OCI-LY3 (cell line): Measurements from ENCODE around the gene CD300LF.
A peak's percentile ranks its signal among the peaks of the same experiment; 100 is the strongest.

Experiments
- H2AFZ ChIP-seq: fragments of 200-600, 300-600 bp; shearing (Covaris generic); 2 replicates; pipeline ENCODE4 v1.6.0; 2014; ENCODE audit warnings: antibody characterized with exemption, low read depth, low read length
- H3K27ac ChIP-seq: fragments of 200-600, 300-600 bp; sonication (generic); 2 replicates; pipeline ENCODE4 v1.5.1; 2014; ENCODE audit warnings: mild to moderate bottlenecking, low read length, moderate library complexity, mixed read lengths
- H3K27me3 ChIP-seq: fragments of 200-600, 300-600 bp; sonication (generic); 2 replicates; pipeline ENCODE4 v1.6.1; 2014; ENCODE audit warnings: low read depth, low read length, mixed read lengths
- H3K36me3 ChIP-seq: fragments of 200-600, 300-600 bp; sonication (generic); replicated peaks from 2 replicates; pipeline ENCODE3; 2014; ENCODE audit warnings: low read depth, low read length, mixed read lengths
- H3K4me1 ChIP-seq: fragments of 300-600, 200-600 bp; sonication (generic); 2 replicates; pipeline ENCODE4 v1.6.1; 2014; ENCODE audit warnings: low read length, mixed read lengths
- H3K4me2 ChIP-seq: fragments of 200-600, 300-600 bp; sonication (generic); 2 replicates; pipeline ENCODE4 v1.6.1; 2014; ENCODE audit warnings: low read length, mixed read lengths
- H3K4me3 ChIP-seq: fragments of 300-600, 200-600 bp; sonication (generic); 2 replicates; pipeline ENCODE4 v1.5.1; 2014; ENCODE audit warnings: antibody characterized with exemption, mild to moderate bottlenecking, low read length, moderate library complexity
- H3K79me2 ChIP-seq: fragments of 300-600, 200-600 bp; shearing (Covaris generic); 2 replicates; pipeline ENCODE4 v1.6.1; 2014; ENCODE audit warnings: mild to moderate bottlenecking, low read length, mixed read lengths
- H3K9ac ChIP-seq: fragments of 300-600, 200-600 bp; shearing (Covaris generic); 2 replicates; pipeline ENCODE4 v1.6.0; 2014; ENCODE audit warnings: mild to moderate bottlenecking, low read length, moderate library complexity
- H3K9me3 ChIP-seq: fragments of 200-600, 300-600 bp; shearing (Covaris generic); 2 replicates; pipeline ENCODE4 v1.6.1; 2014; ENCODE audit warnings: low read length, mixed read lengths; ENCODE audit not compliant: insufficient read depth
- H4K20me1 ChIP-seq: fragments of 200-600, 300-600 bp; sonication (generic); 2 replicates; pipeline ENCODE4 v1.6.1; 2016; ENCODE audit warnings: low read length, mixed read lengths; ENCODE audit not compliant: insufficient read depth
- EZH2phosphoT487 ChIP-seq: fragments of 200-600 bp; shearing (Covaris generic); IDR thresholded peaks from 2 replicates; pipeline ENCODE4 v1.6.1; 2018; ENCODE audit warnings: antibody characterized with exemption, mixed run types, low read depth
- TF ChIP-seq, protein P1 (sequence below): fragments of 200-600, 300-600 bp; sonication (generic); IDR thresholded peaks from 2 replicates; pipeline ENCODE4 v1.5.1; 2014; ENCODE audit warnings: antibody characterized with exemption, low read length, low read depth

The CD300LF gene

DNA sequence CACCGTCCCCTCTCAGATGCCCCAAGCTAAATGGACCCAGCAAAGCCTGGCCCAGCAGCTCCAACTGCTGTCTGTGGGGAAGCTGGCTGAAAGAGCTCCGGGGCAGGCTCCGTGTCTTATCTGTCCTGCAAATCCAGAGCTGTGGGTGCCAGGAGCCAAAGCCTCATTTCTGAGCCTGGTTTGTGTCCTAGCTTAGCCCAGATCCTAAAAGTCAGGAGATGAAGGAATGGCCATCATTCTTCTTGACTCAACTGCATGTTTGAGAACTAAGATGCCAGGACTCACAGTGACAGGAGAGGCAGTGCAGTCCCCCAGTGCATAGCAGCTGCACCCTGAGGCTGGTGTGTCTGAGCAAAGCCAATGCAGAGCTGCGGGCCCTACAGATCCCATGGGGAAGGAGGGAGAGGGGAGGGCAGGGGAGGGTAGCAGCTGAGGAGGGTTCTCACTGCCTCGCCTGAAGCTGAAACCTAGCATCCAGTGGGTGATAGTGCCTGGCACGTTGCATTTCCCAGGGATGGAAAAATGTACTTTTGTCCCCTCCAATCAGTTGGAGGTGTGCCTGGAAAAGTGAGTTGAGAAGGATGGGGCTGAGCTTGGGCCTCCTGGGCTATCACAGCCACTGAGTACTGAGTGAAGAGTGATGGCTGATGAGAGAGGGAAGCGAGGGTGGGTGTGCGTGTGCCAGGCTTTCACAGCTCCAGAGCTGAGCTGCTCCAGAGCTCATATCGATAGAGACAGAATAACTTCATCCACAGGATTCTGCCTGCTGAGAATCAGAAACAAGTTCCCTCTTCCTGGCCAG is 64.7 kb downstream of the CD300LF start:
- TF ChIP-seq, protein P1, sequence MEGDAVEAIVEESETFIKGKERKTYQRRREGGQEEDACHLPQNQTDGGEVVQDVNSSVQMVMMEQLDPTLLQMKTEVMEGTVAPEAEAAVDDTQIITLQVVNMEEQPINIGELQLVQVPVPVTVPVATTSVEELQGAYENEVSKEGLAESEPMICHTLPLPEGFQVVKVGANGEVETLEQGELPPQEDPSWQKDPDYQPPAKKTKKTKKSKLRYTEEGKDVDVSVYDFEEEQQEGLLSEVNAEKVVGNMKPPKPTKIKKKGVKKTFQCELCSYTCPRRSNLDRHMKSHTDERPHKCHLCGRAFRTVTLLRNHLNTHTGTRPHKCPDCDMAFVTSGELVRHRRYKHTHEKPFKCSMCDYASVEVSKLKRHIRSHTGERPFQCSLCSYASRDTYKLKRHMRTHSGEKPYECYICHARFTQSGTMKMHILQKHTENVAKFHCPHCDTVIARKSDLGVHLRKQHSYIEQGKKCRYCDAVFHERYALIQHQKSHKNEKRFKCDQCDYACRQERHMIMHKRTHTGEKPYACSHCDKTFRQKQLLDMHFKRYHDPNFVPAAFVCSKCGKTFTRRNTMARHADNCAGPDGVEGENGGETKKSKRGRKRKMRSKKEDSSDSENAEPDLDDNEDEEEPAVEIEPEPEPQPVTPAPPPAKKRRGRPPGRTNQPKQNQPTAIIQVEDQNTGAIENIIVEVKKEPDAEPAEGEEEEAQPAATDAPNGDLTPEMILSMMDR = no peak
- TF ChIP-seq EZH2phosphoT487 = no peak
- Histone ChIP-seq H3K27ac (no peak overlapping the region), H3K4me2 (no peak overlapping the region), H3K4me3 (no peak overlapping the region), H3K4me1 (peaks cover 14% of the 10 kb centered on the region), H3K36me3 (no peaks in the 10 kb centered on the region), H3K27me3 (peaks cover 72% of the 10 kb centered on the region), H4K20me1 (no peaks in the 10 kb centered on the region), H3K9ac (no peak overlapping the region), H3K79me2 (no peaks in the 10 kb centered on the region), H2AFZ (no peak overlapping the region), H3K9me3 (no peaks in the 10 kb centered on the region)

GRCh38 chr17:74646231-74646630 is 66.5 kb downstream of the CD300LF start:
- no peaks in the 10 kb centered on the region for H3K9me3 ChIP-seq
- H3K9ac ChIP-seq = peak overlapping the region; percentile 55
- peak overlapping the region; percentile 99 for H2AFZ ChIP-seq
- H3K4me2 ChIP-seq = peak overlapping the region; percentile 87
- peak overlapping the region; percentile 74 for H3K4me3 ChIP-seq
- no peaks in the 10 kb centered on the region for H3K79me2 ChIP-seq
- no peak overlapping the region for H3K27ac ChIP-seq
- H3K27me3 ChIP-seq = peaks cover 63% of the 10 kb centered on the region
- no peaks in the 10 kb centered on the region for H4K20me1 ChIP-seq
- peaks cover 33% of the 10 kb centered on the region for H3K4me1 ChIP-seq
- TF ChIP-seq EZH2phosphoT487 = no peak
- TF ChIP-seq, protein P1 = peak; percentile 80
- H3K36me3 ChIP-seq = no peaks in the 10 kb centered on the region

GRCh38 chr17:74645010-74645409 is 67.7 kb downstream of the CD300LF start:
- TF ChIP-seq, protein P1 = no peak
- no peak for TF ChIP-seq EZH2phosphoT487
- Histone ChIP-seq H2AFZ (no peak overlapping the region), H3K9ac (no peak overlapping the region), H3K4me1 (peaks cover 45% of the 10 kb centered on the region), H3K36me3 (no peaks in the 10 kb centered on the region), H3K79me2 (no peaks in the 10 kb centered on the region), H3K27me3 (peaks cover 58% of the 10 kb centered on the region), H3K9me3 (no peaks in the 10 kb centered on the region), H3K4me3 (no peak overlapping the region), H3K27ac (no peak overlapping the region), H4K20me1 (no peaks in the 10 kb centered on the region), H3K4me2 (no peak overlapping the region)

- H3K4me3 ChIP-seq = no peak overlapping the region
- H3K9ac ChIP-seq = no peak overlapping the region
- TF ChIP-seq, protein P1 = no peak
- no peak for TF ChIP-seq EZH2phosphoT487
Observed at GRCh38 chr17:74644419-74644818, 68.3 kb downstream of the CD300LF start.

More at GRCh38 chr17:74644419-74644818, 68.3 kb downstream of the CD300LF start:
- H3K27ac ChIP-seq = no peak overlapping the region
- H3K9me3 ChIP-seq = no peaks in the 10 kb centered on the region
- no peaks in the 10 kb centered on the region for H3K79me2 ChIP-seq
- H3K27me3 ChIP-seq = peaks cover 52% of the 10 kb centered on the region
- no peak overlapping the region for H3K4me2 ChIP-seq
- no peak overlapping the region for H2AFZ ChIP-seq
- peaks cover 51% of the 10 kb centered on the region for H3K4me1 ChIP-seq
- H4K20me1 ChIP-seq = no peaks in the 10 kb centered on the region
- no peaks in the 10 kb centered on the region for H3K36me3 ChIP-seq
